ENCODE measurements around the gene SERPINA6.
"Not testable (repeated sequence)": the region's sequence is repeated elsewhere in the genome, so short reads cannot be mapped to it uniquely, and the experiment has no call there.

The SERPINA6 gene

GRCh38 chr14:94322648-94323570 is at the start of gene SERPINA6:
TSS of gene SERPINA6 (minus strand) at chr14:94323336. CDS start at chr14:94314648, 8,688 bp downstream.
- DNase-seq = no peak

- no peak for DNase-seq
These were observed 49.0 kb upstream of the SERPINA6 start for GRCh38 chr14:94372021-94372605.

GRCh38 chr14:94370524-94370910 is 47.4 kb upstream of the SERPINA6 start:
- no peak for DNase-seq

- not testable (repeated sequence) for DNase-seq
These were observed 46.8 kb upstream of the SERPINA6 start for GRCh38 chr14:94369766-94370523.

- DNase-seq = no peak
These were observed 45.8 kb upstream of the SERPINA6 start for GRCh38 chr14:94368956-94369355.

- no peak for DNase-seq
These were observed 45.1 kb upstream of the SERPINA6 start for GRCh38 chr14:94368243-94368590.

GRCh38 chr14:94367347-94368242 is 44.5 kb upstream of the SERPINA6 start:
- no peak for DNase-seq

- no peak for DNase-seq
These were observed 43.2 kb upstream of the SERPINA6 start, which contains the start of gene SERPINA2 for GRCh38 chr14:94366146-94366915. TSS of gene SERPINA2 (minus strand) at chr14:94366698.

GRCh38 chr14:94365624-94366023 is 42.5 kb upstream of the SERPINA6 start:
- DNase-seq = no peak

GRCh38 chr14:94364964-94365363 is 41.8 kb upstream of the SERPINA6 start:
- no peak for DNase-seq

GRCh38 chr14:94364037-94364436 is 40.9 kb upstream of the SERPINA6 start:
- DNase-seq = no peak

- DNase-seq = no peak
These were observed 40.1 kb upstream of the SERPINA6 start for GRCh38 chr14:94363151-94363624.

GRCh38 chr14:94362614-94363133 is 39.5 kb upstream of the SERPINA6 start:
- no peak for DNase-seq

GRCh38 chr14:94361682-94362081 is 38.5 kb upstream of the SERPINA6 start:
- DNase-seq = no peak

- DNase-seq = no peak
These were observed 37.9 kb upstream of the SERPINA6 start for GRCh38 chr14:94360945-94361565.

- no peak for DNase-seq
These were observed 34.0 kb upstream of the SERPINA6 start for GRCh38 chr14:94357166-94357565.

GRCh38 chr14:94356379-94357056 is 33.4 kb upstream of the SERPINA6 start:
- no peak for DNase-seq

GRCh38 chr14:94355191-94355794 is 32.2 kb upstream of the SERPINA6 start:
- DNase-seq = no peak

GRCh38 chr14:94354638-94355185 is 31.6 kb upstream of the SERPINA6 start:
- no peak for DNase-seq
